Esophagus squamous epithelium (tissue), 4 donors: ENCODE measurements around the gene TTC31.

Source experiments
- POLR2A ChIP-seq, 4 donors: fragments of 450-650 bp; IDR thresholded peaks; one replicate each; pipeline ENCODE4 v1.6.1; 2017; ENCODE audit warnings: antibody characterized with exemption in 4 of 4, mild to moderate bottlenecking in 4 of 4, moderate library complexity in 3 of 4
- TF ChIP-seq, protein P1 (sequence below), 6 experiments: fragments of 450-650 bp in 4 of 6; fragments of 200-600 bp in 2 of 6; sonication (generic) in 2 of 6; IDR thresholded peaks; one replicate each; pipeline ENCODE4 v1.5.1; 2016 to 2019; ENCODE audit warnings: antibody characterized with exemption in 6 of 6, mild to moderate bottlenecking in 4 of 6, moderate library complexity in 4 of 6

DNA sequence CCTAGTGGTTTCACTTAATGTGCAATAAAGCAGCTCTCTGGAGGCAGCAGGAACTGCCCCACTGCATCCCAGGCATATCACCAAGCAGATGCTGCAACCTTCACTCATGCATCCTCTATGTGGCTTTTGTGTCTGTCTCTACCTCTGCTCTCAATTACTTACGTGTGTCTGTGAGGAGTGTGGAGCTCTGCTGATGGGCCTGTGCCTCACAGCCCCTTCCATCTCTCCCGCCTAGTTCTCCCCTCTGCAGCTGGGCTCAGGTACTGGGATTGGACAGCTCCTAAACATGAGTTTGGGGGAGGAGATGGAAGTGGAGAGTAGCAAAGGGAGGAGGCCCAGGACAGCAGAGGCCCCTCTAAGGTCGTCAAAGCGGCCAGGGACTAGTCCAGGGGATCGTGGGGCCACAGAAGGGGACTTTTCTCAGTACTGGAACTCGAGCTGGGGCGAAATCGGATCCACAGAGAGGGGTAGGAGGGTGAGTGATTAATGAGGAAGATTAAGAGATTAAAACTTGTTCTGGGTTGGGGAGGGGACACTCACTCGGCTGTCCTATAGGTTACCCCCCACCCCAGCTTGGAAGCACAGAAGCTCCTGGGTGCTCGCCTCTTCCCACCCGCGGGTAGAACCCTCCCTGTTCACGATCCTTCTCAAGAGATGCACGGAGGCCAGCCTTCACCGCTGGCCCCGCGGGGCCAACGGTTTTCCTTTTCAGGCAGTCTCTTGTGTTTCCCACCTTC is 18.6 kb downstream of the TTC31 start:
- TF ChIP-seq, protein P1, sequence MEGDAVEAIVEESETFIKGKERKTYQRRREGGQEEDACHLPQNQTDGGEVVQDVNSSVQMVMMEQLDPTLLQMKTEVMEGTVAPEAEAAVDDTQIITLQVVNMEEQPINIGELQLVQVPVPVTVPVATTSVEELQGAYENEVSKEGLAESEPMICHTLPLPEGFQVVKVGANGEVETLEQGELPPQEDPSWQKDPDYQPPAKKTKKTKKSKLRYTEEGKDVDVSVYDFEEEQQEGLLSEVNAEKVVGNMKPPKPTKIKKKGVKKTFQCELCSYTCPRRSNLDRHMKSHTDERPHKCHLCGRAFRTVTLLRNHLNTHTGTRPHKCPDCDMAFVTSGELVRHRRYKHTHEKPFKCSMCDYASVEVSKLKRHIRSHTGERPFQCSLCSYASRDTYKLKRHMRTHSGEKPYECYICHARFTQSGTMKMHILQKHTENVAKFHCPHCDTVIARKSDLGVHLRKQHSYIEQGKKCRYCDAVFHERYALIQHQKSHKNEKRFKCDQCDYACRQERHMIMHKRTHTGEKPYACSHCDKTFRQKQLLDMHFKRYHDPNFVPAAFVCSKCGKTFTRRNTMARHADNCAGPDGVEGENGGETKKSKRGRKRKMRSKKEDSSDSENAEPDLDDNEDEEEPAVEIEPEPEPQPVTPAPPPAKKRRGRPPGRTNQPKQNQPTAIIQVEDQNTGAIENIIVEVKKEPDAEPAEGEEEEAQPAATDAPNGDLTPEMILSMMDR (IDR thresholded peaks at IDR 0.05) = no peak
- TF ChIP-seq POLR2A (IDR thresholded peaks at IDR 0.05) = no peak
